RWPE1 (cell line): ENCODE data around the gene EXOSC2.

Experiments used
- CTCF ChIA-PET: fragments of 350-600 bp; sonication (Branson Sonifier 250); formaldehyde crosslinking; extraction: SDS; loops from one replicate; lab custom pipeline; 2021; lab: Yijun Ruan, JAX
- POLR2A ChIA-PET: fragments of 400-600 bp; formaldehyde crosslinking; extraction: SDS; loops from one replicate; lab custom pipeline; 2020; ENCODE audit warnings: antibody characterized with exemption; ENCODE audit not compliant: low non-redundant PET; lab: Yijun Ruan, JAX
- DNase-seq: peaks from one replicate; pipeline ENCODE4 v3.0.0; 2012; ENCODE audit warnings: low spot score
- H3K27ac ChIP-seq: fragments of 450-650 bp; 2 replicates; pipeline ENCODE4 v1.5.1; 2017
- CTCF ChIP-seq: fragments of 450-650 bp; conservative IDR thresholded peaks from 2 replicates; pipeline ENCODE4 v1.5.1; 2017; ENCODE audit warnings: low read depth, mild to moderate bottlenecking

The EXOSC2 gene

GRCh38 chr9:130710822-130711352 is 17.3 kb downstream of the EXOSC2 start:
- POLR2A ChIA-PET: interaction anchor here (0.7 kb wide), 1 partner anchor 610 kb away, joined by 3 read pairs; no protein-coding TSS in a partner anchor
- DNase-seq: no peak
- TF ChIP-seq CTCF: no peak
- no peak overlapping the region for H3K27ac ChIP-seq
- CTCF ChIA-PET: interaction anchor here (0.6 to 2.0 kb wide), 4 partner anchors 8 to 156 kb away, joined by 3 to 7 read pairs (median 4); no protein-coding TSS in a partner anchor

GRCh38 chr9:130711469-130711868 is 17.9 kb downstream of the EXOSC2 start:
- ChIA-PET POLR2A (interaction anchor here (0.7 kb wide), 1 partner anchor 609 kb away, joined by 3 read pairs; no protein-coding TSS in a partner anchor), CTCF (interaction anchor here (2.0 kb wide), 1 partner anchor 155 kb away, joined by 7 read pairs; no protein-coding TSS in a partner anchor)
- no peak for DNase-seq
- TF ChIP-seq CTCF: no peak
- H3K27ac ChIP-seq: no peak overlapping the region

- peak; percentile 100 for DNase-seq
- ChIA-PET POLR2A (no interaction called here), CTCF (interaction anchor here (0.6 to 1.6 kb wide), 5 partner anchors 12 to 277 kb away, joined by 3 to 9 read pairs (median 3); no protein-coding TSS in a partner anchor)
- peak overlapping the region; percentile 97 for H3K27ac ChIP-seq
- no peak for TF ChIP-seq CTCF
Measured at GRCh38 chr9:130712564-130713285, 19.1 kb downstream of the EXOSC2 start.

GRCh38 chr9:130713286-130713960 is 19.8 kb downstream of the EXOSC2 start:
- H3K27ac ChIP-seq: peak overlapping the region; percentile 97
- CTCF ChIA-PET: interaction anchor here (0.6 to 1.6 kb wide), 6 partner anchors 12 to 439 kb away, joined by 3 to 9 read pairs (median 5); no protein-coding TSS in a partner anchor
- DNase-seq: no peak
- TF ChIP-seq CTCF: no peak
- POLR2A ChIA-PET: no interaction called here

- H3K27ac ChIP-seq: no peak overlapping the region
- ChIA-PET POLR2A (interaction anchor here (0.6 kb wide), 1 partner anchor 315 kb away, joined by 4 read pairs; no protein-coding TSS in a partner anchor), CTCF (interaction anchor here (0.6 to 1.0 kb wide), 4 partner anchors 147 to 663 kb away, joined by 3 read pairs; no protein-coding TSS in a partner anchor)
- no peak for TF ChIP-seq CTCF
- DNase-seq: no peak
Measured at GRCh38 chr9:130714586-130715110, 21.1 kb downstream of the EXOSC2 start.

- CTCF ChIA-PET: interaction anchor here (0.6 to 1.0 kb wide), 3 partner anchors 146 to 663 kb away, joined by 3 read pairs; no protein-coding TSS in a partner anchor
- no peak for TF ChIP-seq CTCF
- POLR2A ChIA-PET: no interaction called here
- no peak for DNase-seq
- no peak overlapping the region for H3K27ac ChIP-seq
Measured at GRCh38 chr9:130715270-130715669, 21.7 kb downstream of the EXOSC2 start.
